Sigmoid colon (tissue), 4 donors: Measurements from ENCODE around the gene LY86.

ENCODE experiments used
- POLR2A ChIP-seq, 2 donors: fragments of 450-650 bp; IDR thresholded peaks; one replicate each; pipeline ENCODE4 v1.6.1; 2016; ENCODE audit warnings: antibody characterized with exemption in 2 of 2, mild to moderate bottlenecking in 2 of 2, moderate library complexity in 2 of 2
- POLR2AphosphoS5 ChIP-seq, 4 donors: sonication (generic); formaldehyde crosslinking; IDR thresholded peaks; one replicate each; pipeline ENCODE4 v1.6.1; 2017; ENCODE audit warnings: antibody characterized with exemption in 4 of 4
- TF ChIP-seq, protein P1 (sequence below), 4 experiments: fragments of 450-650 bp in 3 of 4; fragments of 200-600 bp in 1 of 4; IDR thresholded peaks; one replicate each; pipeline ENCODE4 v1.5.1; 2016 to 2019; ENCODE audit warnings: antibody characterized with exemption in 4 of 4, mild to moderate bottlenecking in 3 of 4, moderate library complexity in 2 of 4

DNA sequence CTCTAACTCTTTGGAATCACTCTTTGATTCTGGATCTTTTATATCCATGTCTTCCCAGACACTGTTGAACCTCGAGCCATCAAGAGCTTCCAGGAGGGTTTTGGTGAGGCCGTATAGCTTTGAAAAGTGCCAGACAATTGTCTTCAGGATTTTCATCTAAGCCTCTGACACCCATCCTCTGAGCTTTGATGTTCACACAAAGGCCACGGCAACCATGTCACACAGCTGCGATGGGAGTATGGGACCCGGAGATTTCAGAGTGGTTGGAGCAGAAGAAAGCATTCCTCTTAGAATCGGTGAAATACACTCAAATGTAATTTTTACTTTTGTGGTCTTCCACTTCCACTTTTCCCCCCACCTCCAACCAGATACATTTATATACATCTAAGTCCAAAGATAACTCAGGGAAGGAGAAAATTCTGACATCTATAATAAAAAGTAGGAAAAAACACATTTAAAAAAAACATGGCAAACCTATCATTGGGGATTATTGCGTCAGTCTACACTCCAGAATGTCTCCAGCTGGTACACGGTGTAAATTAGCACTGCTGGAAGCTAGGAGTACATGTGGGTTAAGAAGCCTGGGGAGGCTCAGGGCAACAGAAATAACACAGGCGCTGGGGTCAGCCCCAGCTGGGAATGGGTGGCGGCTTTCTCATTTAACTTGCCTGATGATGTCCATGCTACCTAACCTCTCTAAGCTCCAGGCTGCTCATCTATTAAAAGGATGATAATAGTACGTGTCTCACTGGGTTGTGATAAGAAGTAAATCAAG is 92.7 kb downstream of the LY86 start:
- TF ChIP-seq POLR2A (IDR thresholded peaks at IDR 0.05) (no peak), POLR2AphosphoS5 (IDR thresholded peaks at IDR 0.05) (no peak)
- TF ChIP-seq, protein P1, sequence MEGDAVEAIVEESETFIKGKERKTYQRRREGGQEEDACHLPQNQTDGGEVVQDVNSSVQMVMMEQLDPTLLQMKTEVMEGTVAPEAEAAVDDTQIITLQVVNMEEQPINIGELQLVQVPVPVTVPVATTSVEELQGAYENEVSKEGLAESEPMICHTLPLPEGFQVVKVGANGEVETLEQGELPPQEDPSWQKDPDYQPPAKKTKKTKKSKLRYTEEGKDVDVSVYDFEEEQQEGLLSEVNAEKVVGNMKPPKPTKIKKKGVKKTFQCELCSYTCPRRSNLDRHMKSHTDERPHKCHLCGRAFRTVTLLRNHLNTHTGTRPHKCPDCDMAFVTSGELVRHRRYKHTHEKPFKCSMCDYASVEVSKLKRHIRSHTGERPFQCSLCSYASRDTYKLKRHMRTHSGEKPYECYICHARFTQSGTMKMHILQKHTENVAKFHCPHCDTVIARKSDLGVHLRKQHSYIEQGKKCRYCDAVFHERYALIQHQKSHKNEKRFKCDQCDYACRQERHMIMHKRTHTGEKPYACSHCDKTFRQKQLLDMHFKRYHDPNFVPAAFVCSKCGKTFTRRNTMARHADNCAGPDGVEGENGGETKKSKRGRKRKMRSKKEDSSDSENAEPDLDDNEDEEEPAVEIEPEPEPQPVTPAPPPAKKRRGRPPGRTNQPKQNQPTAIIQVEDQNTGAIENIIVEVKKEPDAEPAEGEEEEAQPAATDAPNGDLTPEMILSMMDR (IDR thresholded peaks at IDR 0.05) = no peak
